ENCODE results near the gene DLEU7. TPM values are rescaled to one million over a fixed set of nuclear protein-coding genes. Genes with fewer than 3 reads are reported as not detected.

DLEU7 gene
- total and polyA plus RNA-seq, 9 of the 15 experiments (the other 6 are each of a cell fraction or from before 2014, with no cell fraction given): 0.03 to 0.06 TPM; not detected in 7

DNA sequence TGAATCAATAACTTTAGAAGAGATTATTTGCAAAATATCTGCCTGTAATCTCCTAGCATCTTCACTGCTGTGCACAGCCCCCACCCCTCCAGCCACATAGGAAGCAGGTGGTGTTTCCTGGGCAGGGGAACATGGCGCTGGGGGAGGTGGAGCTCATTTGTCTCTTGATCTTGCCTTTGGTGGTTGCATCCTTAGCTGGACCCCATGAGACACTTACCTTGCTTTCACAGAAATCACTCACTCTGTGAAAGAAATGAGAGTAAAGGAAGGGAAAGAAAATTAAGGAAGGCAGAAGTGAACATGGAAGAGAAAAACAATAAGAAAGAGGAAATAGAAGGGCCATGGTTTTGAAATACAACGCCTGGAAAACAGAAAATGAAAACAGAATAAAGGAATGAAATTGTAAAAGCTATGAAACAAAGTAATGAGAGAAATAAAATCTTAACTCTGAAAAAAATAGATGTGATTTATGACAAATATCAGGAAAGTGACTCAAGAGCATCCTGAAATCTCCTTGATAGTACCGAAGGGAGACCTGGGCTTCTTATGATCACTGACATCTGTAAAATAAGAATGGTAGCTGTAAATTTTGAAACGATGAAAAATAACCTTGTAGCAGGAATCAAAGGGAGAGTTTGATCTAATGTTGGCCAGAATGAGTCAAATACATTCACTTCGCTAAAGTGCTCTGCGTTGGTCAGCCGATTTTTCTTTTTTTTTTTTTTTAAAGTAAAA, 48.9 kb upstream of the DLEU7 start:
- DNase-seq (ENCODE audit: extremely low read depth in 1 of 4, low spot score in 3 of 4): no peak
- Histone ChIP-seq H3K36me3 (ENCODE audit: control insufficient read depth, insufficient read depth, low read length) (no peaks in the 10 kb centered on the region), H2AFZ (ENCODE audit: low read depth, low read length) (no peak overlapping the region), H3K27ac (ENCODE audit: extremely low read depth, low read depth, low read length) (no peak overlapping the region), H3K4me3 (no peak overlapping the region), H3K9me1 (ENCODE audit: control insufficient read depth, insufficient read depth, low read length) (no peaks in the 10 kb centered on the region), H4K20me1 (replicated peaks; ENCODE audit: control insufficient read depth, insufficient read depth, low read length) (no peaks in the 10 kb centered on the region), H3K4me1 (replicated peaks in 1 of 2; ENCODE audit: control insufficient read depth in 2 of 2, insufficient read depth in 2 of 2, low read length in 2 of 2) (no peaks in the 10 kb centered on the region), H3K9me3 (replicated peaks; ENCODE audit: control insufficient read depth, insufficient read depth, low read depth, low read length) (no peaks in the 10 kb centered on the region), H3K4me2 (ENCODE audit: insufficient read depth, low read length) (no peak overlapping the region), H3K27me3 (ENCODE audit: control insufficient read depth in 2 of 2, insufficient read depth in 2 of 2, low read length in 2 of 2) (no peaks in the 10 kb centered on the region), H3K9ac (ENCODE audit: insufficient read depth in 1 of 2, low read depth in 2 of 2, low read length in 2 of 2) (no peak overlapping the region), H3K79me2 (ENCODE audit: control insufficient read depth, insufficient read depth, low read length) (no peaks in the 10 kb centered on the region)
- in situ Hi-C loops (cut with MboI) (no loop called here), intact Hi-C loops (cut with micrococcal nuclease) (no loop called here)
- BruUV-seq (replicated peaks): no TSS peak
- ChIA-PET POLR2A (interaction anchor here (0.5 kb wide), 1 partner anchor 767 kb away, joined by 5 read pairs; no protein-coding TSS in a partner anchor), CTCF (ENCODE audit: low intra/inter-chr PET ratio) (no interaction called here)
- no peak for ATAC-seq
- 3% methylated on average over 4 of the region's 7 CpGs for WGBS (ENCODE audit: insufficient coverage, low coverage, missing lambda C conversion rate)
- FAIRE-seq: no peak
- no peak for TF ChIP-seq SETDB1 (IDR thresholded peaks at IDR 0.05; ENCODE audit: low read length)
- peak in 1 of 3 experiments; percentile 41 for TF ChIP-seq YY1 (IDR thresholded peaks at IDR 0.05; ENCODE audit: borderline replicate concordance in 1 of 3, control insufficient read depth in 1 of 3, extremely low read depth in 1 of 3, insufficient read depth in 3 of 3, insufficient read length in 1 of 3, insufficient replicate concordance in 2 of 3, low read depth in 1 of 3, low read length in 2 of 3)

GRCh38 chr13:50891206-50891605, 47.7 kb upstream of the DLEU7 start:
- POLR2A ChIA-PET: interaction anchor here (0.7 to 0.9 kb wide), 2 partner anchors 19 to 1561 kb away, joined by 3 to 4 read pairs; partner anchors contain the start of gene RNASEH2B
- Histone ChIP-seq H4K20me1 (replicated peaks; ENCODE audit: control insufficient read depth, insufficient read depth, low read length) (no peaks in the 10 kb centered on the region), H3K36me3 (ENCODE audit: control insufficient read depth, insufficient read depth, low read length) (no peaks in the 10 kb centered on the region), H3K4me3 (no peak overlapping the region), H3K79me2 (ENCODE audit: control insufficient read depth, insufficient read depth, low read length) (no peaks in the 10 kb centered on the region), H3K9ac (ENCODE audit: insufficient read depth in 1 of 2, low read depth in 2 of 2, low read length in 2 of 2) (no peak overlapping the region), H3K27ac (ENCODE audit: extremely low read depth, low read depth, low read length) (no peak overlapping the region), H3K4me2 (ENCODE audit: insufficient read depth, low read length) (no peak overlapping the region), H3K4me1 (replicated peaks in 1 of 2; ENCODE audit: control insufficient read depth in 2 of 2, insufficient read depth in 2 of 2, low read length in 2 of 2) (no peaks in the 10 kb centered on the region), H3K9me3 (replicated peaks; ENCODE audit: control insufficient read depth, insufficient read depth, low read depth, low read length) (no peaks in the 10 kb centered on the region), H2AFZ (ENCODE audit: low read depth, low read length) (no peak overlapping the region), H3K9me1 (ENCODE audit: control insufficient read depth, insufficient read depth, low read length) (no peaks in the 10 kb centered on the region), H3K27me3 (ENCODE audit: control insufficient read depth in 2 of 2, insufficient read depth in 2 of 2, low read length in 2 of 2) (no peaks in the 10 kb centered on the region)
- BruUV-seq (replicated peaks): no TSS peak
- CTCF ChIA-PET (ENCODE audit: low intra/inter-chr PET ratio): no interaction called here
- no peak for FAIRE-seq
- ATAC-seq: no peak
- TF ChIP-seq ZKSCAN1 (IDR thresholded peaks at IDR 0.05; ENCODE audit: low read depth, low read length): no peak
- no peak for TF ChIP-seq ATF6 (CRISPR knock-in tag; IDR thresholded peaks at IDR 0.05)
- TF ChIP-seq ILF3 (IDR thresholded peaks at IDR 0.05; ENCODE audit: borderline replicate concordance): no peak
- in situ Hi-C loops (cut with MboI) (no loop called here), intact Hi-C loops (cut with micrococcal nuclease) (no loop called here)
- no peak for DNase-seq (ENCODE audit: extremely low read depth in 1 of 4, low spot score in 3 of 4)

All from K562 (cell line).